Endothelial cell of umbilical vein (primary cell): Measurements from ENCODE around the gene ACE. TPM values are rescaled to one million over a fixed set of nuclear protein-coding genes. Genes with fewer than 3 reads are reported as not detected.

Experiments
- BruUV-seq: library from RNA; stranded (reverse); fragments of 400-500 nt; replicated peaks from 2 replicates; lab custom pipeline; 2021; lab: Mats Ljungman, UMichigan
- CTCF ChIA-PET: fragments of 300-600, 350-600 bp; sonication (Branson Sonifier 250); formaldehyde crosslinking; loops from one replicate; lab custom pipeline; 2021; ENCODE audit warnings: antibody characterized with exemption, inconsistent platforms; lab: Charles Lee
- POLR2A ChIA-PET: fragments of 300-600, 350-600 bp; sonication (Branson Sonifier 250); formaldehyde crosslinking; loops from one replicate; lab custom pipeline; 2021; ENCODE audit warnings: antibody characterized with exemption, inconsistent platforms; lab: Charles Lee
- DNase-seq: peaks from one replicate; pipeline ENCODE4 v3.0.0-alpha.2; 2011; ENCODE audit warnings: low read depth, low spot score
- FAIRE-seq: peaks from 2 replicates; lab custom pipeline; 2011; peaks lifted over from hg19 to GRCh38; lab: Jason Lieb, UNC
- H2AFZ ChIP-seq: 2 replicates; pipeline ENCODE4 v1.6.0; 2012; ENCODE audit warnings: low read depth, low read length, control low read depth, inconsistent platforms
- H3K27ac ChIP-seq: 2 replicates; pipeline ENCODE4 v1.5.1; 2011; ENCODE audit warnings: low read depth, mild to moderate bottlenecking, control low read depth, low read length, moderate library complexity; ENCODE audit not compliant: insufficient read depth
- H3K27me3 ChIP-seq, 2 experiments: 2 replicates each; pipeline versions ENCODE4 v1.6.0 to v1.6.1; 2011; ENCODE audit warnings: low read length in 2 of 2, mixed read lengths in 1 of 2; ENCODE audit not compliant: control insufficient read depth in 2 of 2, insufficient read depth in 2 of 2
- H3K36me3 ChIP-seq, 2 experiments: 2 replicates in 1 of 2; 3 replicates in 1 of 2; pipeline ENCODE4 v1.5.1; 2011; ENCODE audit warnings: low read length in 2 of 2, mild to moderate bottlenecking in 1 of 2, moderate library complexity in 1 of 2; ENCODE audit not compliant: control insufficient read depth in 2 of 2, insufficient read depth in 2 of 2; ENCODE audit errors: extremely low read depth in 1 of 2
- H3K4me1 ChIP-seq: 3 replicates; pipeline ENCODE4 v1.5.1; 2011; ENCODE audit warnings: mild to moderate bottlenecking, low read length; ENCODE audit not compliant: control insufficient read depth, insufficient read depth; ENCODE audit errors: extremely low read depth
- H3K4me2 ChIP-seq: 2 replicates; pipeline ENCODE4 v1.6.1; 2011; ENCODE audit warnings: low read length, control low read depth, mixed read lengths; ENCODE audit not compliant: insufficient read depth
- H3K4me3 ChIP-seq, 3 experiments: fragments of 200-600 bp in 1 of 3; sonication (generic), shearing (Covaris generic) in 1 of 3; replicated peaks in 1 of 3; 2 replicates each; pipeline ENCODE4 v1.5.1; 2011 to 2016; ENCODE audit warnings: control low read depth in 3 of 3, low read length in 3 of 3, mild to moderate bottlenecking in 2 of 3, inconsistent platforms in 1 of 3, low read depth in 1 of 3, moderate library complexity in 1 of 3; ENCODE audit not compliant: insufficient read depth in 1 of 3
- H3K79me2 ChIP-seq: 2 replicates; pipeline ENCODE4 v1.6.0; 2012; ENCODE audit warnings: low read length, inconsistent platforms; ENCODE audit not compliant: control insufficient read depth, insufficient read depth
- H3K9ac ChIP-seq: replicated peaks from 2 replicates; pipeline ENCODE3; 2011; ENCODE audit warnings: low read length, control low read depth; ENCODE audit not compliant: insufficient read depth; ENCODE audit errors: extremely low read depth
- H3K9me1 ChIP-seq: replicated peaks from 3 replicates; pipeline ENCODE4 v1.6.0; 2011; ENCODE audit warnings: mild to moderate bottlenecking, low read length; ENCODE audit not compliant: control insufficient read depth, insufficient read depth; ENCODE audit errors: extremely low read depth
- H3K9me3 ChIP-seq: replicated peaks from 2 replicates; pipeline ENCODE4 v1.5.1; 2012; ENCODE audit warnings: low read length, inconsistent platforms; ENCODE audit not compliant: control insufficient read depth, insufficient read depth
- H4K20me1 ChIP-seq: replicated peaks from 2 replicates; pipeline ENCODE3; 2011; ENCODE audit warnings: mild to moderate bottlenecking, low read length; ENCODE audit not compliant: control insufficient read depth, insufficient read depth; ENCODE audit errors: extremely low read depth
- CTCF ChIP-seq, 2 donors: IDR thresholded peaks; 1 replicate in 1 of 2; 2 replicates in 1 of 2; pipeline ENCODE4 v1.5.1; 2011; ENCODE audit warnings: low read length in 2 of 2, mild to moderate bottlenecking in 2 of 2, moderate library complexity in 2 of 2, control low read depth in 1 of 2, inconsistent platforms in 1 of 2, low read depth in 1 of 2; ENCODE audit not compliant: insufficient read depth in 1 of 2; ENCODE audit errors: extremely low read depth in 1 of 2
- EZH2 ChIP-seq: IDR thresholded peaks from 2 replicates; pipeline ENCODE4 v1.6.1; 2012; ENCODE audit warnings: borderline replicate concordance, low read depth, mild to moderate bottlenecking, moderate library complexity, low read length, inconsistent platforms; ENCODE audit not compliant: severe bottlenecking
- FOS ChIP-seq: IDR thresholded peaks from 2 replicates; pipeline ENCODE4 v1.6.1; 2011; ENCODE audit warnings: mild to moderate bottlenecking, low read length, moderate library complexity, borderline replicate concordance; ENCODE audit not compliant: insufficient read depth
- GATA2 ChIP-seq: IDR thresholded peaks from 2 replicates; pipeline ENCODE4 v1.7.0; 2011; ENCODE audit warnings: low read depth, mild to moderate bottlenecking, moderate library complexity, mixed read lengths, low read length; ENCODE audit not compliant: insufficient read length, insufficient read depth
- JUN ChIP-seq: IDR thresholded peaks from 2 replicates; pipeline ENCODE4 v1.6.1; 2011; ENCODE audit warnings: borderline replicate concordance, low read depth; ENCODE audit not compliant: insufficient read length, insufficient read depth
- MAX ChIP-seq: IDR thresholded peaks from 2 replicates; pipeline ENCODE4 v1.6.1; 2011; ENCODE audit not compliant: insufficient read depth, insufficient read length
- MYC ChIP-seq: IDR thresholded peaks from one replicate; pipeline ENCODE4 v1.6.1; 2011; ENCODE audit warnings: mild to moderate bottlenecking, low read depth, low read length
- POLR2A ChIP-seq: IDR thresholded peaks from 2 replicates; pipeline ENCODE4 v1.6.1; 2012; ENCODE audit warnings: low read depth, mild to moderate bottlenecking, control low read depth, low read length
- POLR2AphosphoS5 ChIP-seq: IDR thresholded peaks from 2 replicates; pipeline ENCODE4 v1.6.1; 2012; ENCODE audit warnings: low read depth, mild to moderate bottlenecking, control low read depth, low read length, moderate library complexity; ENCODE audit not compliant: insufficient read depth
- dilution Hi-C: fragments of 300-500 bp; cut with MboI; formaldehyde crosslinking; loops from one replicate; pipeline ENCODE4 v1.15.0; 2019; ENCODE audit warnings: low sequenced_read_pairs; ENCODE audit not compliant: extremely low pct_ligation_motif_present
- intact Hi-C: fragments of 100-400 bp; cut with micrococcal nuclease; formaldehyde crosslinking; loops from one replicate; pipeline ENCODE4 v1.10.0; 2022
- polyA plus RNA-seq, 4 experiments: library from polyadenylated mRNA; depleted of rRNA in 3 of 4; stranded (reverse) in 3 of 4; unstranded in 1 of 4; fragments of >200 nt; gene quantifications; 2 replicates each; pipeline versions ENCODE4 v1.2.1 to v1.2.3, GENCODE V29; 2011 to 2012; ENCODE audit warnings: missing spikeins in 1 of 4
- total RNA-seq: library from RNA; stranded (reverse); gene quantifications from 2 replicates; pipeline ENCODE4 v1.2.3, GENCODE V29; 2021

The ACE gene
- total and polyA plus RNA-seq, 2 donors (not counting 3 experiments of a cell fraction or from before 2014, with no cell fraction given) = 63.4 to 207 TPM

GRCh38 chr17:63542942-63543821, 66.3 kb downstream of the ACE start:
- dilution Hi-C loops = no loop called here
- H3K4me3 ChIP-seq = no peak overlapping the region
- H2AFZ ChIP-seq = no peak overlapping the region
- ChIA-PET POLR2A (no interaction called here), CTCF (interaction anchor here (1.2 to 1.5 kb wide), 3 partner anchors 8 to 117 kb away, joined by 4 to 6 read pairs (median 5); no protein-coding TSS in a partner anchor)
- no TSS peak for BruUV-seq
- DNase-seq (no peak), FAIRE-seq (no peak)
- H3K27me3 ChIP-seq = peaks cover 12 to 13% of the 10 kb centered on the region in 2 experiments
- intact Hi-C loops = no loop called here
- H3K9me3 ChIP-seq = no peaks in the 10 kb centered on the region
- no peaks in the 10 kb centered on the region for H3K79me2 ChIP-seq
- no peak overlapping the region for H3K27ac ChIP-seq
- TF ChIP-seq POLR2AphosphoS5 (no peak), MYC (no peak), CTCF (IDR thresholded peaks at IDR 0.05; ENCODE audit: extremely low read depth in 1 of 2, insufficient read depth in 1 of 2, low read depth in 1 of 2, low read length in 2 of 2) (no peak), GATA2 (no peak), EZH2 (no peak), MAX (no peak), POLR2A (no peak), FOS (no peak), JUN (no peak)
- no peaks in the 10 kb centered on the region for H3K4me1 ChIP-seq
- H3K36me3 ChIP-seq = no peaks in the 10 kb centered on the region
- H3K9me1 ChIP-seq = no peaks in the 10 kb centered on the region
- no peaks in the 10 kb centered on the region for H4K20me1 ChIP-seq
- no peak overlapping the region for H3K9ac ChIP-seq
- no peak overlapping the region for H3K4me2 ChIP-seq
